HEK293 (cell line): ENCODE results near the gene PRKAG2.
A peak's percentile ranks its signal among the peaks of the same experiment; 100 is the strongest.

Source experiments
- CTCF ChIA-PET: fragments of 350-600 bp; formaldehyde crosslinking; extraction: SDS; loops from one replicate; lab custom pipeline; 2021; ENCODE audit warnings: antibody characterized with exemption; lab: Yijun Ruan, JAX
- POLR2A ChIA-PET: fragments of 300-600 bp; formaldehyde crosslinking; extraction: SDS; loops from one replicate; lab custom pipeline; 2020; ENCODE audit warnings: antibody characterized with exemption, inconsistent platforms; lab: Yijun Ruan, JAX
- H3K27ac ChIP-seq: fragments of 200-500 bp; sonication (Bioruptor generic); 2 replicates; pipeline ENCODE4 v1.5.1; 2014; ENCODE audit warnings: low read depth, low read length, control low read depth, inconsistent platforms; ENCODE audit errors: extremely low read depth
- H3K36me3 ChIP-seq, 2 experiments: fragments of 200-500 bp in 1 of 2; sonication (Bioruptor generic) in 1 of 2; 1 replicate in 1 of 2; 2 replicates in 1 of 2; pipeline ENCODE4 v1.5.1; 2014 to 2017; ENCODE audit warnings: inconsistent platforms in 2 of 2, low read length in 2 of 2; ENCODE audit not compliant: control insufficient read depth in 2 of 2, insufficient read depth in 1 of 2
- H3K4me1 ChIP-seq: fragments of 200-500 bp; sonication (Bioruptor generic); 2 replicates; pipeline ENCODE4 v1.5.1; 2014; ENCODE audit warnings: mild to moderate bottlenecking, low read length, inconsistent platforms; ENCODE audit not compliant: control insufficient read depth, insufficient read depth
- H3K4me3 ChIP-seq: 2 replicates; pipeline ENCODE4 v1.5.1; 2011; ENCODE audit warnings: low read depth, mild to moderate bottlenecking, control low read depth, low read length, moderate library complexity
- H3K9me3 ChIP-seq: fragments of 200-500 bp; sonication (Bioruptor generic); 2 replicates; pipeline ENCODE4 v1.5.1; 2014; ENCODE audit warnings: low read depth, low read length, inconsistent platforms; ENCODE audit not compliant: control insufficient read depth, insufficient read depth
- GLIS2 ChIP-seq: fragments of 450-650 bp; formaldehyde crosslinking; IDR thresholded peaks from 2 replicates; pipeline ENCODE4 v1.5.1; 2016; ENCODE audit warnings: missing biosample characterization, missing genetic modification characterization
- TRIM28 ChIP-seq: IDR thresholded peaks from 2 replicates; pipeline ENCODE4 v1.6.1; 2011; ENCODE audit warnings: low read length, control low read depth, borderline replicate concordance
- ZBTB17 ChIP-seq: fragments of 450-650 bp; formaldehyde crosslinking; IDR thresholded peaks from 2 replicates; pipeline ENCODE4 v1.5.1; 2016; ENCODE audit warnings: missing biosample characterization, missing genetic modification characterization
- ZEB2 ChIP-seq: fragments of 450-650 bp; formaldehyde crosslinking; IDR thresholded peaks from 2 replicates; pipeline ENCODE4 v1.5.1; 2016; ENCODE audit warnings: missing biosample characterization, missing genetic modification characterization
- ZFHX2 ChIP-seq: fragments of 450-650 bp; formaldehyde crosslinking; conservative IDR thresholded peaks from 2 replicates; pipeline ENCODE4 v1.5.1; 2016; ENCODE audit warnings: missing biosample characterization, missing genetic modification characterization
- ZNF140 ChIP-seq: fragments of 450-650 bp; formaldehyde crosslinking; IDR thresholded peaks from 2 replicates; pipeline ENCODE4 v1.5.1; 2016; ENCODE audit warnings: missing biosample characterization, missing genetic modification characterization
- ZNF394 ChIP-seq: fragments of 450-650 bp; formaldehyde crosslinking; IDR thresholded peaks from 2 replicates; pipeline ENCODE4 v1.5.1; 2016; ENCODE audit warnings: missing biosample characterization, missing genetic modification characterization, mild to moderate bottlenecking, moderate library complexity, borderline replicate concordance
- ZNF664 ChIP-seq: fragments of 450-650 bp; formaldehyde crosslinking; IDR thresholded peaks from 2 replicates; pipeline ENCODE4 v1.5.1; 2016; ENCODE audit warnings: missing biosample characterization, missing genetic modification characterization
- ZSCAN30 ChIP-seq: fragments of 450-650 bp; IDR thresholded peaks from 2 replicates; pipeline ENCODE4 v1.5.1; 2018; ENCODE audit warnings: missing biosample characterization, mild to moderate bottlenecking, missing genetic modification characterization, moderate library complexity
- TF ChIP-seq, protein P1 (sequence below): fragments of 450-650 bp; formaldehyde crosslinking; IDR thresholded peaks from 2 replicates; pipeline ENCODE4 v1.5.1; 2016; ENCODE audit warnings: missing biosample characterization, missing genetic modification characterization
- TF ChIP-seq, protein P2 (sequence below): fragments of 450-650 bp; IDR thresholded peaks from 2 replicates; pipeline ENCODE4 v1.5.1; 2018; ENCODE audit warnings: missing biosample characterization, mild to moderate bottlenecking, missing genetic modification characterization
- TF ChIP-seq, protein P3 (sequence below): fragments of 450-650 bp; formaldehyde crosslinking; IDR thresholded peaks from 2 replicates; pipeline ENCODE4 v1.5.1; 2017; ENCODE audit warnings: missing biosample characterization, missing genetic modification characterization
- TF ChIP-seq, protein P4 (sequence below): fragments of 450-650 bp; formaldehyde crosslinking; IDR thresholded peaks from 2 replicates; pipeline ENCODE4 v1.5.1; 2016; ENCODE audit warnings: missing biosample characterization, missing genetic modification characterization
- TF ChIP-seq, protein P5 (sequence below): fragments of 450-650 bp; formaldehyde crosslinking; IDR thresholded peaks from 2 replicates; pipeline ENCODE4 v1.5.1; 2016; ENCODE audit warnings: missing biosample characterization, missing genetic modification characterization

PRKAG2 gene

DNA sequence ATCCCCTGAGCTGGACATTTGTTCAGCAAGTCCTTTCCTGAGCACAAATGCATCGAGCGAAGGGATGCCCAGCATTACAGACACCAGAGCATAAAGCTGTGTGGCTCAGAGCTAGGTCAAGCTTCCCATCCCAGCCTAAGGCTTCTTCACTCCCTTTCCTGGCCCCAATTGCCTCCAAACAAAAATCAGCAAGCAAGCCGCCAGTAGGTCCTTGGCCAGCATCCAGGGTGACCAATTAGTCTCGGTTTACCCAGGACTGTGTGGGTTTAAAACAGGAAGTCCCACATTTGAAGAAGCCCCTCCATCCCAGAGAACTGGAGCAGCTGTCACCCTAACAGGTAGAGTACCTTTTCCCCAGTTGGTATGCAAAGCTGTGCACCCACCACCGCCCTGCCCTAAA lies 51.2 kb downstream of the PRKAG2 start:
- Histone ChIP-seq H3K9me3 (no peaks in the 10 kb centered on the region), H3K27ac (no peak overlapping the region)
- TF ChIP-seq ZBTB17 (tag by site-specific recombination) (peak; percentile 56; the same call in 1 of the 2 replicates), ZFHX2 (tag by site-specific recombination) (0 out of 2 replicates have a peak, but pooled peaks have one; percentile 32), ZEB2 (tag by site-specific recombination) (no peak), ZNF394 (tag by site-specific recombination) (peak; percentile 17; the same call in 1 of the 2 replicates)
- TF ChIP-seq, protein P1, sequence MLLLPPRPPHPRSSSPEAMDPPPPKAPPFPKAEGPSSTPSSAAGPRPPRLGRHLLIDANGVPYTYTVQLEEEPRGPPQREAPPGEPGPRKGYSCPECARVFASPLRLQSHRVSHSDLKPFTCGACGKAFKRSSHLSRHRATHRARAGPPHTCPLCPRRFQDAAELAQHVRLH = no peak
- TF ChIP-seq, all 188 proteins: peak for 3
- CTCF ChIA-PET = interaction anchor here (0.6 kb wide), 2 partner anchors 60 to 624 kb away, joined by 4 to 10 read pairs; no protein-coding TSS in a partner anchor
- H3K4me1 ChIP-seq = no peaks in the 10 kb centered on the region
- H3K4me3 ChIP-seq = no peak overlapping the region
- POLR2A ChIA-PET = no interaction called here
- H3K36me3 ChIP-seq = no peaks in the 10 kb centered on the region

DNA sequence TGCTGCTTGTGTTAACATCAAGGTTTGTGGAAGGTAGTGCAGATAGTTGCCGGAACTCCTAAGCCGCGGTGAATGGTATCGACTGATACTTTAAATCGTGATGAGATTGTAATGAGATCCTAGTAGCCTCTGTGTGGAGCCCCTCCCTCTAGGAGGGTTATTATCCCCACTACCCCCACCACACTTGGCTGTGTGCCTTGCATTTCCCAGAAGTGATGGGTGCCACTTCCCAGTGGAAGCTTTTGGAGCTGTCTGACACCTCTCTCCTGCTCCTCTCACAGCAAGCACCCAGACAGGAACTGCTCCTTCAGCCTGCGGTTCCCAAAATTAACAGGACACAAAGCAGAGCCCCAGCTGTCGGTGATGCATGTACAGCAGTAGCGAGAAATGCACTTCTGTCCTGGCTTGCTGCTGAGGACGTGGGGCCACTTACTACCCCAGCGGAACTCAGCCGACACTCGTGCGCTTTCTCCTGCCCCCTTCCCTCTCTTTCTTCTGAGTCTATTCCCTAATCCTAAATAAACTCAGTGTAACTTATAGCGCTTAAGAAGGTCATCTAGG lies 52.5 kb downstream of the PRKAG2 start:
- Histone ChIP-seq H3K4me1 (no peaks in the 10 kb centered on the region), H3K36me3 (no peaks in the 10 kb centered on the region), H3K27ac (no peak overlapping the region), H3K9me3 (no peaks in the 10 kb centered on the region), H3K4me3 (no peak overlapping the region)
- ChIA-PET POLR2A (no interaction called here), CTCF (no interaction called here)
- TF ChIP-seq, protein P2, sequence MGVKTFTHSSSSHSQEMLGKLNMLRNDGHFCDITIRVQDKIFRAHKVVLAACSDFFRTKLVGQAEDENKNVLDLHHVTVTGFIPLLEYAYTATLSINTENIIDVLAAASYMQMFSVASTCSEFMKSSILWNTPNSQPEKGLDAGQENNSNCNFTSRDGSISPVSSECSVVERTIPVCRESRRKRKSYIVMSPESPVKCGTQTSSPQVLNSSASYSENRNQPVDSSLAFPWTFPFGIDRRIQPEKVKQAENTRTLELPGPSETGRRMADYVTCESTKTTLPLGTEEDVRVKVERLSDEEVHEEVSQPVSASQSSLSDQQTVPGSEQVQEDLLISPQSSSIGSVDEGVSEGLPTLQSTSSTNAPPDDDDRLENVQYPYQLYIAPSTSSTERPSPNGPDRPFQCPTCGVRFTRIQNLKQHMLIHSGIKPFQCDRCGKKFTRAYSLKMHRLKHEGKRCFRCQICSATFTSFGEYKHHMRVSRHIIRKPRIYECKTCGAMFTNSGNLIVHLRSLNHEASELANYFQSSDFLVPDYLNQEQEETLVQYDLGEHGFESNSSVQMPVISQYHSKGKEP (tag by site-specific recombination) = peak; percentile 45; the same call in 1 of the 2 replicates
- peak; percentile 36; the same call in 1 of the 2 replicates for TF ChIP-seq TRIM28
- TF ChIP-seq, protein P3, sequence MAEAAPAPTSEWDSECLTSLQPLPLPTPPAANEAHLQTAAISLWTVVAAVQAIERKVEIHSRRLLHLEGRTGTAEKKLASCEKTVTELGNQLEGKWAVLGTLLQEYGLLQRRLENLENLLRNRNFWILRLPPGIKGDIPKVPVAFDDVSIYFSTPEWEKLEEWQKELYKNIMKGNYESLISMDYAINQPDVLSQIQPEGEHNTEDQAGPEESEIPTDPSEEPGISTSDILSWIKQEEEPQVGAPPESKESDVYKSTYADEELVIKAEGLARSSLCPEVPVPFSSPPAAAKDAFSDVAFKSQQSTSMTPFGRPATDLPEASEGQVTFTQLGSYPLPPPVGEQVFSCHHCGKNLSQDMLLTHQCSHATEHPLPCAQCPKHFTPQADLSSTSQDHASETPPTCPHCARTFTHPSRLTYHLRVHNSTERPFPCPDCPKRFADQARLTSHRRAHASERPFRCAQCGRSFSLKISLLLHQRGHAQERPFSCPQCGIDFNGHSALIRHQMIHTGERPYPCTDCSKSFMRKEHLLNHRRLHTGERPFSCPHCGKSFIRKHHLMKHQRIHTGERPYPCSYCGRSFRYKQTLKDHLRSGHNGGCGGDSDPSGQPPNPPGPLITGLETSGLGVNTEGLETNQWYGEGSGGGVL = peak; percentile 58
- no peak for TF ChIP-seq ZNF140
- TF ChIP-seq ZSCAN30 = no peak
- TF ChIP-seq, all 188 proteins: peak for 3

DNA sequence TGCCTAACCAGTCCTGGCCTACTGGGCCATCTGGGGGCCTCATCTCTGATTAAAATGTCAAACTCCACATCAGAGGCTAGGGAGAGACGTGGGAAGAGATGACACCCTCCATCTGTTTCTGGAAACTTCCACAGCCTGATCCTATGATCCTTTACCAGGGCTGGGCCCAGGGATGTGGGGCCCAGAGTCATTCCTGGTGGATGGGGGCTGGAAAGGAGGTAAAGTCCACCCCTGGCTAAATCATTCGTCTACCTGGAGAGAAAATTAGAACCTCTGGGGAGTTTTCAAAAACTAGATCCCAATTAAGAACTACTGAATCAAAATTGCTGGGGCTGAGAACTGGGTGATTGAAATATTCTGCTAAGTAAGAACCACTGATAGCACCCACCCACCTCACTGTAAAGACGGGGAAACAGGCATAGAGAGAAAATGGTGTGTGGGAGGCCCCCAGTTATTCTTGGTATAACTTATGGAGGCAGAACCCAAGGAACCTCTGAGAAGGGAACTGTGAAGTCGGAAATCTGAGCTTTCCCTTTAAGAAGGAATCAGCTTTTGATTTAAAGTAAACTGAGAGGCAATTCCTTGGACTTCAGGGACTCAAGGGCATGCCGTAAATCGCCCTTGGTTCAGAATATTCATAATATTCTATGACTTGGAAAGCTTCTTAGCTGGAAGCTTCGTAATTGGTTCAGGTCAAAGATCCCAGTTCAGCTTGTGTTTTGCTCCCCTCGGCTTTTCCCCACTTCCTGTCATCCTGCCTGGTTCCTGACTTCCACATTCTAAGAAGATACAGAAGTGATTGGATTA lies 53.1 kb downstream of the PRKAG2 start:
- no peaks in the 10 kb centered on the region for H3K4me1 ChIP-seq
- CTCF ChIA-PET = no interaction called here
- no peaks in the 10 kb centered on the region for H3K9me3 ChIP-seq
- H3K27ac ChIP-seq = no peak overlapping the region
- no peak overlapping the region for H3K4me3 ChIP-seq
- POLR2A ChIA-PET = interaction anchor here (0.6 kb wide), 1 partner anchor 10 kb away, joined by 3 read pairs; no protein-coding TSS in a partner anchor
- no peaks in the 10 kb centered on the region for H3K36me3 ChIP-seq
- TF ChIP-seq GLIS2 (tag by site-specific recombination) (no peak), ZNF664 (tag by site-specific recombination) (no peak)
- TF ChIP-seq, protein P4, sequence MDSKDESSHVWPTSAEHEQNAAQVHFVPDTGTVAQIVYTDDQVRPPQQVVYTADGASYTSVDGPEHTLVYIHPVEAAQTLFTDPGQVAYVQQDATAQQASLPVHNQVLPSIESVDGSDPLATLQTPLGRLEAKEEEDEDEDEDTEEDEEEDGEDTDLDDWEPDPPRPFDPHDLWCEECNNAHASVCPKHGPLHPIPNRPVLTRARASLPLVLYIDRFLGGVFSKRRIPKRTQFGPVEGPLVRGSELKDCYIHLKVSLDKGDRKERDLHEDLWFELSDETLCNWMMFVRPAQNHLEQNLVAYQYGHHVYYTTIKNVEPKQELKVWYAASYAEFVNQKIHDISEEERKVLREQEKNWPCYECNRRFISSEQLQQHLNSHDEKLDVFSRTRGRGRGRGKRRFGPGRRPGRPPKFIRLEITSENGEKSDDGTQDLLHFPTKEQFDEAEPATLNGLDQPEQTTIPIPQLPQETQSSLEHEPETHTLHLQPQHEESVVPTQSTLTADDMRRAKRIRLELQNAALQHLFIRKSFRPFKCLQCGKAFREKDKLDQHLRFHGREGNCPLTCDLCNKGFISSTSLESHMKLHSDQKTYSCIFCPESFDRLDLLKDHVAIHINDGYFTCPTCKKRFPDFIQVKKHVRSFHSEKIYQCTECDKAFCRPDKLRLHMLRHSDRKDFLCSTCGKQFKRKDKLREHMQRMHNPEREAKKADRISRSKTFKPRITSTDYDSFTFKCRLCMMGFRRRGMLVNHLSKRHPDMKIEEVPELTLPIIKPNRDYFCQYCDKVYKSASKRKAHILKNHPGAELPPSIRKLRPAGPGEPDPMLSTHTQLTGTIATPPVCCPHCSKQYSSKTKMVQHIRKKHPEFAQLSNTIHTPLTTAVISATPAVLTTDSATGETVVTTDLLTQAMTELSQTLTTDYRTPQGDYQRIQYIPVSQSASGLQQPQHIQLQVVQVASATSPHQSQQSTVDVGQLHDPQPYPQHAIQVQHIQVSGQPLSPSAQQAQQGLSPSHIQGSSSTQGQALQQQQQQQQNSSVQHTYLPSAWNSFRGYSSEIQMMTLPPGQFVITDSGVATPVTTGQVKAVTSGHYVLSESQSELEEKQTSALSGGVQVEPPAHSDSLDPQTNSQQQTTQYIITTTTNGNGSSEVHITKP = 0 out of 2 replicates have a peak, but pooled peaks have one; percentile 13
- TF ChIP-seq, protein P5, sequence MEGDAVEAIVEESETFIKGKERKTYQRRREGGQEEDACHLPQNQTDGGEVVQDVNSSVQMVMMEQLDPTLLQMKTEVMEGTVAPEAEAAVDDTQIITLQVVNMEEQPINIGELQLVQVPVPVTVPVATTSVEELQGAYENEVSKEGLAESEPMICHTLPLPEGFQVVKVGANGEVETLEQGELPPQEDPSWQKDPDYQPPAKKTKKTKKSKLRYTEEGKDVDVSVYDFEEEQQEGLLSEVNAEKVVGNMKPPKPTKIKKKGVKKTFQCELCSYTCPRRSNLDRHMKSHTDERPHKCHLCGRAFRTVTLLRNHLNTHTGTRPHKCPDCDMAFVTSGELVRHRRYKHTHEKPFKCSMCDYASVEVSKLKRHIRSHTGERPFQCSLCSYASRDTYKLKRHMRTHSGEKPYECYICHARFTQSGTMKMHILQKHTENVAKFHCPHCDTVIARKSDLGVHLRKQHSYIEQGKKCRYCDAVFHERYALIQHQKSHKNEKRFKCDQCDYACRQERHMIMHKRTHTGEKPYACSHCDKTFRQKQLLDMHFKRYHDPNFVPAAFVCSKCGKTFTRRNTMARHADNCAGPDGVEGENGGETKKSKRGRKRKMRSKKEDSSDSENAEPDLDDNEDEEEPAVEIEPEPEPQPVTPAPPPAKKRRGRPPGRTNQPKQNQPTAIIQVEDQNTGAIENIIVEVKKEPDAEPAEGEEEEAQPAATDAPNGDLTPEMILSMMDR (tag by site-specific recombination) = no peak
